HG02852 (cell line): ENCODE results near the gene SEC14L2.
A peak's percentile ranks its signal among the peaks of the same experiment; 100 is the strongest.

Source experiments
- ATAC-seq: cut with Tn5 transposase; IDR thresholded peaks from one replicate; pipeline ENCODE4 v1.9.1; 2021; ENCODE audit warnings: mild to moderate bottlenecking, moderate library complexity; ENCODE audit not compliant: unreplicated experiment

Gene SEC14L2

DNA sequence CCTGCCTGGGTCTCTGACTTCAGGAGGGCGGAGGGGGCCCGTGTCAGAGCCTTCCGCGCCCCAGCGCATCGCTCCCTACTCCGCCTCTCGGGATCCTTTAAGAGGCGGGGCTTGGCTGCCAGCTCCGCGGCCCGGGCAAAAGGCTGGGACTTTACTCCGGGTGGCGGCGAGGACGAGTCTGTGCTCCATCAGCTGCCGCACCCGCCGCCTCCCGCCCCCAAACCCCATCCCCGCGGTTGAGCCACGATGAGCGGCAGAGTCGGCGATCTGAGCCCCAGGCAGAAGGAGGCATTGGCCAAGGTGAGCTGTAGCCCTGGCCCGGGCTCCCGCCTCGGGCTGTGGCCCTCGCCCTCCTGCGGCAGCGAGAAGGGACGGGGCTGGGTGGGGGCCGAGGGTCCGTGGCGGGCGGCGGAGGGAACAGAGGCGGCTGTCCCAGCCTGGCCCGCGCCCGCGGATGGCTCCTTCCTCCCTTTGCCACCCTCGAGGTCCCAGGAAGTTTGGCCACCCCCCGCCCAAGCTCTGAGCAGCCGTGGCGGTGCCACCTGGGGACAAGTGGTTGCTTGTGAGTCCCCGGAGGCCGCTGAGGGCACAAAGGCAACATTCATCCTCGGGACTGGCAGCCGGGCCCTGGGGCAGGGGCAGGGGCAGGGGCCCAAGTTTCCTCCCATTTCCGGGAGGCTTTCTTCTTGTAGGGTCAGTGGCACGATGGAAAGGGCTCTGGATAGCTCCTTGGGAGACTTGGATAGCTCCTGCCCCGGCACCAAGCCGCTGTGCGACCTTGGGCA, at the start of gene SEC14L2:
TSS of gene SEC14L2 (plus strand) at position 148 of the 785 bp plus-strand sequence. CDS start at position 247, 99 bp downstream.
- ATAC-seq: no peak

DNA sequence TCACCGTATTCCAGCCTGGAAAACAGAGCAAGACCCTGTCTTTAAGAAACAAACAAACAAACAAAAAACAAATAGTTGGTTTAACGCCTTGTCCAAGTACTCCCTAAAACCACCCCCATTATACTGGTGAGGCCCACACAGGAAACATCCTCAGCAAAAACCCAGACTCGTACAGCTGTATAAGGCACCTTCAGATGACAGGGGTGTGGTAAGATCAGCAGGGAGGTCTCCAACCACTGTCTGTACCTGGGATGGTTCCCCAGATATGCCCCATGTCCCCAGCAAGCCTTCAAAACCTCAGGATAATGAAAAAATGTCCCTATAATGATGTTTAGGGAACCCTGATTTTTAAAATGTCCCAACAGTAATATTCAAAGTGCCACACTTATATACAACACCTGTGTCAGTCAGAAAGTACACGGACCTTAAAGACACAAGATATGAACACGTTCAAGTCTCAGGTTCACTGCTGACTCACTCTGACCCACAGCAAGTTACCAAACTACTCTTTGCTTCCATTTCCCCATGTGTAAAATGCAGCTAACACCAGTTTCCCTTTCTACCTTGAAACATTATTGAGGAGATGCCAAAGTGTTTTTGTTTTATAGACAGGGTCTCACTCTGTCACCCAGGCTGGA, 49.4 kb upstream of the SEC14L2 start:
- ATAC-seq: no peak

DNA sequence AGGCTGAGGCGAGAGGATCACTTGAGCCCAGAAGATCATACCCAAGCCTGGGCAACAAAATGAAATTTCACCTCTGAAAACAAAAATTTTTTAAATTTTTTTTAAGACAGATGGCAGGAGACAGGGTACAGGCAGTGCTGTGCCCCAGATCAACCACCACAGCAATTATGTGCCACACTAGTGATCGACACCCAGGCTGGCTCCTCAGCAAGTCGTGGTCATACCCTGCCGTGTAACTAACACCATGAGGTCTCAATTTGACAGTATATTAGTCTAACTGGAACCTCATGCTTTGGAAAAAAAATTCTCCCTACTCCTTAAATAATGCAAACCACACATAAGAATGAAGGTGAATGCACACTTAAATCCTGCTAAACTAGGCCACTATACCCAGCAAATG, 48.4 kb upstream of the SEC14L2 start:
- no peak for ATAC-seq

DNA sequence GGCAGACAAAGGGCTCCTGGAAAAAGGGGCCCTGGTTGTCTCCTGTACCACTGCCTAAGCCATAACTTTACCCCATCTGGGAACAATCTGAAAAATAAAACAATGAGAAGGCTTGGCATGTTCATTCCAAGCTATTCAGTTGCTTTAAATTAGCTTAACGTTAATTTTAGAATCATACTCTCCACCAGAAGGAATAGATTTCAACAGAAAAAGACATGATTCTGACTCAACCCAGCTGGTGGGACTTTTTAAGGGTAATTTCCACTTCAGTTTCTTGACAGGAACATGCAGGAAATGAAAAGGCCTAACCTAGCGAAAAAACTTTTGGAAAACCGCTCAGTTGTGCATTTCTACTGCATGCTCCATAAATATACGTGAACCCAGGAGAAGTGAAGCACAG, 48.0 kb upstream of the SEC14L2 start:
- no peak for ATAC-seq

DNA sequence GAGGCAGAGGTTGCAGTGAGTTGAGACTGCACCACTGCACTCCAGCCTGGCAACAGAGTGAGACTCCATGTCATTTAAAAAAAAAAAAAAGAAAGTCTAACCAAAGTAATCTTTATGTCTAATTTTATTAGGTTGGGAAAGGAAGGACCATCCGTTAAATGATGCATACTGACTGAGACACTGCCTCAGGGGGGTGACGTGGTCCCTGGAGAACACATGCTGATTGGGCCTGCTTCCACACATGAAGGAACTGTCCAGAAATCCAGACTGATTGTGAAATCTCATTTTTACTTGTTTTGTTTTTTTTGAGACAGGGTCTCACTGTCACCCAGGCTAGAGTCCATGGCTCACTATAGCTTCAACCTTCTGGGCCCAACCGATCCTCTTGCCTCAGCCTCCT, 45.6 kb upstream of the SEC14L2 start:
- no peak for ATAC-seq

DNA sequence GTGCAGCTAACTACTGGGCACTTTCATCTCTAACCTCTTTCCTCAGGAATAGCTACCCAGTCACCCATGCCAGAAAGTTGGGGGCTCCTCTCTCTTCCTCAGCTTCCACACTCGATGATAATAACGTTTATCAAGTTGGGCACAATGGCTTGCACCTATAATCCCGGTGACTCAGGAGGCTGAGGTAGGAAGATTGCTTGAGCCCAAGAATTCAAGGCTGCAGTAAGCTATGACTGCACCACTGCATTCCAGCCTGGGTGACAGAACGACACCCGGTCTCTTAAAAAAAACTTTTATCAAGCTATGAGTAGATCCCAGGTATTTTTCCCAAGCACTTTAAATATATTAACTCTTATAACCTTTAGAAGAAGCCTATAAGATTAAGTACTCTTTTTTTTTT, 42.2 kb upstream of the SEC14L2 start:
- no peak for ATAC-seq

DNA sequence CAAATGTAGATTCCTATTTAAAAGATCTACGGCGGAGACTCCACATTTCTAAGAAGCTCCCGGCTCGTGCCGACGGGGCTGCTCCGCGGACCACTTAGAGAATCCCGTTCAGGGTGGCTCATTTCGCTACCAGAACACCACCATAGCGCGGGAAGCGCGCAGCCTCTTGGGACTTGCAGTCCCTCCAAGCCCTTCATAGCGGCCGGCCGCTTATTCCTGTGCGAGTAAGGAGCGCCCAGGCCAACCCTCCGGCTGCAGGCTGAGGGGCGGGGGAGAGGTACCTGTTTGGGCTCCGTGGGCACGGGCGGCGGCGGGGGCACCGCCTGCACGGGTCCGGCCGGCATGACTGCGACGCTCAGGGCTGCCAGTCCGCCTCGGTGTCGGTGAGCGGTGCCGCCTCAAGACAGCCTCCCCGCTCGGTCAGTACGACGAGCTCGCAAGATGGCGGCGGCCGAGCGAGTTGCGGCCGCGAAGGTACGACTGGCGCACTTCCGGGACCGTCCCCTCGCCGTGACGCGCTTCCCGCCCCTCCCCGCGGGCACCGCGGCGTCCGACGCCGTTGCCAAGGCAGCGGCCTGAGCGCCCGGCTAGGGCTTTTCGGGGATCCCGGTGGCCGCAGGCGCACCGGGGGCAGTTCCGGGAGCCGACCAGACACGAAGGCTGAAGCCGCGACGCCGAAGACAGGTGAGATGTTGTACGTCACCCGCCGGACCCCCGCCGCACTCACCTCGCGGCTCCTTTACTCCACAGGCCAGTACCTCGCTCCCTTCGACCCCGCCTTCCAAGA, 40.2 kb upstream of the SEC14L2 start, which contains the start of the genes CCDC157 and SF3A1:
TSS of gene CCDC157 (plus strand) at position 559 of the 787 bp plus-strand sequence. CDS start 8,994 bp downstream, outside the sequence.
TSS of gene SF3A1 (minus strand) at position 446 of the 787 bp plus-strand sequence. CDS start at position 344, 102 bp downstream.
- ATAC-seq: peak; percentile 88

DNA sequence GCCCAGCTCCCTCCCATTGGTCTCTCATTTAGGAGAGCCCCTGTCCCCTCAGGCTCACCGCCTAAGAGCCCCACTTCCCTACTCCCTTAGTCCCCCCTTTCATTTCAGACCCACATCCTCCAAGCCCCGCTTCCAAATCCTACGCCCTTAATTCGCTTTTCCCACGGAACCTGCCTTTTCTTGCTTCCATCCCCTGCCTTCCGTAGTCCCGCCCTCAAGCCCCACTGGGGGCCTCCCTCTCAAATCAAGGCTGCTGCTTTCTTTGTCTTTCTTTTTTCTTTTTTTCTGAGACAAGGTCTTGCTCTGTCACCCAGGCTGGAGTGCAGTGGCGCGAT, 39.6 kb upstream of the SEC14L2 start:
- no peak for ATAC-seq

DNA sequence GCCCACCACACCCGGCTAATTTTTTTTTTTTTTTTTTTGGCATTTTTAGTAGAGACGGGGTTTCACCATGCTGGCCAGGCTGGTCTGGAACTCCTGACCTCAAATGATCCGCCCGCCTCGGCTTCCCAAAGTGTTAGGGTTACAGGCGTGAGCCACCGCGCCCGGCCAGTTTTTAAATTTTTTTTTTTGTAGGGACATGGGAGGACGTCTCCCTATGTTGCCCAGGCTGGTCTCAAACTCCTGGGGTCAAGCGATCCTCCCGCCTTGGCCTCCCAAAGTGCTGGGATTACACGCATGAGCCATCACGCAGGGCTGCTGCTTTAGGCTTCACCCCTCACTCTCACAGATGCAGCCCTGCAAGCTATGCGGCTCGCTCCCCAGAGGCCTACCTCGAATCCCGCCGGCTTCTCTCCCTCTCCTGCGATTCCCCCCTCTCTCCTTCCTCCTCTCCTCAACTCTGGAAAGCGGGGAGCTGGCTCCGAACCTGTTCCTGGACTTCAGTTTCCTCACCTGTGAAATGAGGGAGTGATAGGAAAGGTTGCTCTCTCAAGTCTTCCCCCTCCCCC, 39.1 kb upstream of the SEC14L2 start:
- ATAC-seq: no peak

DNA sequence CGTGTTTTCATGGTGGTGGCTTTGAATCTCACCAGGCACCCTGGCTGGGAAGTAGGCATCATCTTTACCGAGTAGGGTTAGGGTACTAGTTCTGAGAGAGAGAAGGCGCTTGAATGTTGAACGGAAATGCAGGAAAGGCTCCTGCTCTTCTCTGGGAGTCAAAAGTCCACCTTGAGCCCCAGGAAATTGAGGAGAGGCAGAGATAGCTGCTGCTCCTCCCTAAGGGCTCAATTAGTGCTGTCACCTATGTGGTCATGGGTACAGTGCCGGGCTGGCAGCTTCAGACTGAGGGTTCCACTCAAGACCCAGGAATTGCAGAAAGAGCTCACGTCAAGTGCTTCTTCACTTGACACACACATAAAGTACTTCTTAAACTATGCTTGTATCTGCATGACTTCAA, 38.3 kb upstream of the SEC14L2 start:
- ATAC-seq: no peak

DNA sequence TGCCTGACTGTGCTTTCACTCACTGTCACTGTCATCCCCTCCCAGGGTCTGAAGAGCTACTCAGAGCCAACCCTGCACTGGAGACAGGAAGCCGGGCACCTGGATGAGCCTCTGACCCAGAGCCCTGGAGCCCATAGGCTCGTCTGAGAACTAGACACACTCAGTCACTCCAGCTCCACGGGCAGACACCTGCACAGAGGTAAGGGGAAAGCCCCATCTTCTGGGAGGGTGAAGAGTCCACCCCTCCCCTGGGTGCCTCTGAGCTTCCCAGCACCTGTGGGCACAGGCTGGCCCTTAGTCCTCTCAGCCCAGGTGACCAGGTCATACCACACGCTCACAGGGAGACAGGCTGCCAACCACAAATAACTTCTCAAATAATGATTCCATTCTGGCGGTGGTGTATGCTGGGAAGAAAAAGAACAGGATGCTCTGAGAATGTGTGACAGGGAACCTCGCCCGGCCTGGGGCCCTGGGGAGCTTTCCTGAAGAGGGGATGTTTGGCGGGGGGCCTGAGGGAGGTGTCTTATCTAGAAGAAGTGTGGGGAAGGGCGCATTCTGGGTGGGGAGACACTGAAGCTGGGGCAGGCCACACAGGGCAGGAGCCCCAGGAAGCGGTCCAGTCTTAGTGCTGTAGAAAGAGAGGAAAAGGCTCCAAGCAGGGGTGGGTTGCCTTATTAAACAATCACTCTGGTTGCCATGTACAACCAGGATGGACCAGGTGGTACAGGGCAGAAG, 34.7 kb upstream of the SEC14L2 start:
- ATAC-seq: no peak

DNA sequence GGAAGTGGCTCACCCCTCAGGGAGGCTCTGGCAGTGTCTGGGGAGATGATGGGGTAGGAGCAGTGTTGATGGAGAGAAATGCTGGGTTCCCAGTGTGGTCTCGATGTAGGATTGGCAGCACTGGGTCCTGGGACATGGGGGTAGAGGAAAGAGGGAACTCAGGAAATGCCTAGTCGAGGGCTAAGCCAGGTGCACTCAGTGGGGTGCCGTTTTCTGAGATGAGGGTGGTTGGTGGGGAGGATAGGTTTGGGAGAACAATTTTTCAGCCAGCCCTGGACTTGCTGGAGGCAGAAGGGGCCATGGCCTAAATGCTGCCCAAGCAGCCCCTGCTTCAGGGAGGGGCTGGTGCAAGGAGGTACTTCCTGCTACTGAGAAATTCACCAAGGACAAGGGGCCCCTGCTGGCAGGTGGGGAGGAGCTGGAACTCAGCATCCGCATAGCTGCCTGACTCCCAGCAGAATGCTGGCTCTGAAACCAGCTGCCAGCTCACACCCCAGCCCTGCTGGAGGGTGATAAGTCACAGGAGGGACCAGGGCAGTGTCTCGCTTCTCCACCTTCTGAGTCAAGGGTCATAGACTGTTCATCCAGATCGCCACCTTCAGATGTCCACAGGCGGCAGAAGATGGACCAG, 34.1 kb upstream of the SEC14L2 start:
- ATAC-seq: no peak

DNA sequence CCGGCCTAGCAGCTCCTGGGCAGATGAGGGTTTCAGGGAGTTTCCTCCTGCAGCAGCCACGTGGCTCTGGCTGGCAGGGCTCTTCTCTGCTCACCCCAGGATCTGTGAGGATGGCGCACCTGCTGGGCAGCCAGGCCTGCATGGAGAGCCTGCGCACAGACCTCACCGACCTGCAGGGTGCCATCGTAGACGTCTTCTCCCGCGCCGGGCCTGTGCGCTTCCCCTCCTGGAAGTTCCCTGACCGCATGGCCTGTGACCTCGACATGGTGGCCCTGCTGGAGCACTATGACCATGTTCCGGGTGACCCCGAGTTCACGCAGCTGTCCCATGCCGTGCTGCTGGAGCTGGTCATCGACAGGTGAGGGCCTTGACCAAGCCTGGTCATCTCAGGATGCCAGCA, 30.9 kb upstream of the SEC14L2 start:
- no peak for ATAC-seq

DNA sequence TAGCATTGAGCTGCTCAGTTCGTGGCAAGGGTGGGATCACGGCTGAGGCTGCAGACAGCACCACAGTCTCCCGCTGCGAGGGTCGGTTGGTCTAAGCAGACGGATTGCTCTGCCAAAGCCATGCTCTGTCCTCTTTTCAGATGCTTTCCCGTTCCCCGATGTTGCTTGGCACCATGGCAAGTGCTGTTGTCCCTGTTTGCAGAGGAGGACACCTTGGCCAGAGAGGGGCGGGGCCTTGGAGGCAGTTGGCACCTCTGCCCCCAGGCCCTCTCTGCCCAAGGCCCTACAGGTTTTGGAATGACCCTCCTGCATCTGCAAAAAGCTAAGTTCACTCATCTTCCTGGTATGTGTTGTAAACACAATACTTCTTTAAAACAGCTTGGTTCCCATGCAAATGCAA, 28.4 kb upstream of the SEC14L2 start:
- no peak for ATAC-seq

DNA sequence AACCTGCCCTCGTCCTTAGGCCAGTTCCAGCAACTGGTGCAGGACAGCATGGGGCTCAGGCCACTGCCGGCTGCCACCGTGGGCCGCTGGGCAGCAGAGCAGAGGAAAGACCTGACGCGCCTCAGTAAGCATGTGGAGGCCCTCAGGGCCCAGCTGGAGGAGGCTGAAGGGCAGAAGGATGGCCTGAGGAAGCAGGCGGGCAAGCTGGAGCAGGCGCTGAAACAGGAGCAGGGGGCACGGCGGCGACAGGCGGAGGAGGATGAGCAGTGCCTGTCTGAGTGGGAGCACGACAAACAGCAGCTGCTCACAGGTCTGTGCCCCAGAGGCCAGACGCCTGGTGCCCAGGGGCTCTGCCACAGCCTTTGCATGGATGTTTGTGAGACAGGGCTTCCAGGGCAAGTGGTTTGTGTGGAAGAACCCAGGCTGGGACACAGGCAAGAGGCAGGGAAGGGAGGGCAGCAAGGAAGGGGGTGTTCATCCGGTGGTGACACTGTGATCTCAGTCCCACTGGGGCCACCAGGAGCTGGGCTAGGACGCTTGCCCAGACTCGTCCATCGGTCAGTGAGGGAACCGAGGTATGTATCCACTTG, 26.1 kb upstream of the SEC14L2 start:
- no peak for ATAC-seq

DNA sequence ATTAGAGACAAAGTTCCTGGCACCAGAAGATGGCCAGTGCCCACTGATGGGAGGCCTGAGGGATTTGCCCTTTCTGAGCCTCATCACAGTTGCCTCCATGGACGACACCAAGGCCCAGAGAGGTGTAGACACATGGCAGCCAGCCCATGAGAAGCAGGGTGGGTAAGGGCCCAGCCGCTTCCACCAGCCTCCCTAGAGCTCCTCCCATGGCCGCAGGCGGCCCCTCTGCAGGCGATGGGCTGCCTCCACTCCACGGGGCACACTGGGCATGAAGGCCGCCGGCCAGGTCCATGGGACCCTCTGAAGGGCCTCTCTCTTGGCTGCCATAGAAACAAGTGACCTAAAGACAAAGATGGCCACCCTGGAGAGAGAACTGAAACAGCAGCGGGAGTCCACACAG, 25.5 kb upstream of the SEC14L2 start:
- no peak for ATAC-seq

DNA sequence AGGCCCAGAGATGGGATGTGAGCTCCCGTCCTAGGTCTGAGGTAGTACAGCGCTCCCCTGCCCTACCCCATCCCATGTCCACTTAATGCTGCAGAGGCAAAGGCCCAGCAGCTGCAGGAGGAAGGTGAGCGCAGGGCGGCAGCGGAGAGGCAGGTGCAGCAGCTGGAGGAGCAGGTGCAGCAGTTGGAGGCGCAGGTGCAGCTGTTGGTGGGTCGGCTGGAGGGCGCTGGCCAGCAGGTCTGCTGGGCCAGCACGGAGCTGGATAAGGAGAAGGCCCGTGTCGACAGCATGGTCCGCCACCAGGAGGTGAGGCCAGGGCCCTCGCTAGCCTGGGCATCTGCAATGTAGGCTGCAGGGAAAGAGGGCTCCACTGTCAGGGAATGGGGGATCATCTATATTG, 24.8 kb upstream of the SEC14L2 start:
- no peak for ATAC-seq

DNA sequence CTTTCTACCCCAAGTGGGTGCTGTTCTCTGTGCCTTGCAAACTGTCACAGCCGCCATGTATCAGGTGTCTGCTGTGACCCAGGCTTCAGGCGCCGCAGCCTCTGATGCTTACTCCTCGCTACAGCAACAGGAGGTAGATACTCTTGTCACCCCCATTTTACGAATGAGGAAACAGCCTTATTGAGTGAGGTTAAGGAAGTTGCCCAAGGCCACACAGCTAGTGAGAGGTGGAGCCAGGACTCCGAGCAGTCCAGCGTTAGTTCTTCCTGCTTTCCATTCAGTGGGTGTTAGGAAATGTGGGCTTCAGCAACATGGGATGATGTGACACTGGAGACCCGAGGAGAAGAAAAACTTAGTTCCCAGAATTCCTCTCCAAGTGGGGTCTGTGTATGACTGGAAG, 23.9 kb upstream of the SEC14L2 start:
- ATAC-seq: no peak

DNA sequence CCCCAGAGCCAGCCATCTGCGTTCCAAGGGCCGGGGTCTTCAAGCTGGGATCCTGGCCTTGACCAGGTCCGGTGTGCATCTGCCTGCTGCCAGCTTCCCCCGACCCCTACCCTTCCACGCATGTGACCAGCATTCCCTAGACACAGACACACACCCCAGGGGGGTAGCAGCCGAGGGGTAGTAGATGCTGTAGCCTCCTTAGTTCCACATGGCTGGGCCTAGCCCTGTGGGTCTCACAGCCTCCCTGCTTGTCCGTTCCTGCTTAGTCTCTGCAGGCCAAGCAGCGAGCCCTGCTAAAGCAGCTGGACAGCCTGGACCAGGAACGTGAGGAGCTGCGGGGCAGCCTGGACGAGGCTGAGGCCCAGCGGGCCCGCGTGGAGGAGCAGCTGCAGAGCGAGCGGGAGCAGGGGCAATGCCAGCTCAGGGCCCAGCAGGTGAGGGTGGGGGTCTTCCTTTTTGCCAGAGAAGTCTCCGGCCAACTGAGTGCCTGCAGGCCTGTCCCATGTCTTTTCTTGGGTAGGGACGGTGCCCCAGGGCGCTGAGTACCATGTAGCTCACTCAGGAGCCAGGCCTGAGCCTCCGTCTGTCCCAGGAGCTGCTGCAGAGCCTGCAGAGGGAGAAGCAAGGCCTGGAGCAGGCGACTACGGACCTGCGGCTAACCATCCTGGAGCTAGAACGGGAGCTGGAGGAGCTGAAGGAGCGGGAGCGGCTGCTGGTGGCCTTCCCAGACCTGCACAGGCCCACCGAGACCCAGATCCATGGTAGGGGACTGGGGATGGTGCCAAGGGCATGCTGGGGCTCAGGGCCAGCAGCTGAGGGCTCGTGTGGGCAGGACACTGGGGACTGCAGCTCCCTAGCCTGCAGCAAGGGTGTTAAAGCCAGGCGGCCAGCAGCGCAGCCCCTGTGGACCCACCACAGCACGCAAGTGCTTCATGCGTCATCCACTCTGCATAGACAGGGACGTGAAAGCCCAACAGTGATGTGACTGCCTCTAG, 23.2 kb upstream of the SEC14L2 start:
- ATAC-seq: no peak
